ENCODE results near the gene SNX30. TPM values are rescaled to one million over a fixed set of nuclear protein-coding genes. Genes with fewer than 3 reads are reported as not detected.

SNX30 gene
- polyA plus RNA-seq, 12 donors, result 8.9 to 17.5 (median 10.6) TPM; not detected in 1

DNA sequence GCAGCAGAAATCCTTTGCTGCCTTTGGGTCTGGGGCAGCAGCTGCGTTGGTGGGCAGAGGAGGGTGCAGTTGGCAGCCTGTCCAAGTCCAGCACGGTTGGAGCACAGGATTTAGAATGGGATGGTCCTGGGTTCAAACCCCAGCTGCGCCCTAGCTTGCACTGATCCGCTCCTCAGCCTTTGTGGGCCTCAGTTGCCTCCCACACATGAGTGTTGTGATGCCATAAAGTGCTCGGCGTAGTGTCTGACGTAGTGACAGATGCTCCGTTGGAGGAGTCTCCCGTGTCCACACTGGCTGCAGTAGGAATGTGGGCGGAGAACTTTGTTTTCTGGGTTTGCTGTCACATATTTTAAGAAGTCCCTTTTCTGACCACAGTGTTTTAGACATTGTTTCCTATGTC, 104.1 kb downstream of the SNX30 start:
- DNase-seq, result no peak

DNA sequence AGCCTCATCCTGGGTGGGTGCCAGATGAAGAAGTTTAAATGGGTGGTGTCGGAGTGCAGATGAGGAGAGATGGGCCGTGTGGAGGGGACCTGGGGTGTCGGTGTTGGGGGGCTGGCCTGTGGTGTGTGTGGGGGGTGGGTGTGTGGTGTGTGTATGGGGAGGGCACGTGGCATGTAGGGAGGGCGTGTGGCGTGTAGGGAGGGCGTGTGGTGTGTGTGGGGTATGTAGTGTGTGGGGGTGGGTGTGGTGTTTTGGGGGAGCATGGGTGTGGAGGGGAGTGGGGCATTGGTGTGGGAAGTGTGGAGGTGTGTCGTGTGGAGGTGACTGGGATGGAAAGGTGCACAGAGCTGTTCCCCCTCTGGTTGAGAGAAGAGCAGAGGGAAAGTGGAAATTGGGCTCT, 105.6 kb downstream of the SNX30 start:
- DNase-seq, result no peak

DNA sequence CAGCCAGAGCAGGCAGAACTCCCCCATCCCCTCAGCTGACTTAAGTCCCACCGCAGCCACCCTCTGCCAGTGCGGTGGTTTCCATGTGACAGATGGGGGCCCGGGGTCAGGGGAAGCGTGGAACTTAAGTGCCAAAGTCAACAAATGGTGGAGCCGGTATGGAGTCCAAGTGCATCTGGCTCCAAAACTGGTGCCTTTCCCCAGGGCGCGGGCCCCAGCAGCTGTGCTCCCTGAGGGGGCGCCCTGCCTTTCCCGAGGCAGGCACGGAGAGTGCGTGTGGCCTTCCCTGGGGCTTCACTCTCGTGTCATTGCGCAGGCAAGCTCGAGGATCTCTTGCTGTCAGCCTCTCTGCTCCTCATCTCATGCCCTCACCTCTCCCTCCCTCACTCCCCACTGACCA, 106.3 kb downstream of the SNX30 start:
- no peak for DNase-seq

DNA sequence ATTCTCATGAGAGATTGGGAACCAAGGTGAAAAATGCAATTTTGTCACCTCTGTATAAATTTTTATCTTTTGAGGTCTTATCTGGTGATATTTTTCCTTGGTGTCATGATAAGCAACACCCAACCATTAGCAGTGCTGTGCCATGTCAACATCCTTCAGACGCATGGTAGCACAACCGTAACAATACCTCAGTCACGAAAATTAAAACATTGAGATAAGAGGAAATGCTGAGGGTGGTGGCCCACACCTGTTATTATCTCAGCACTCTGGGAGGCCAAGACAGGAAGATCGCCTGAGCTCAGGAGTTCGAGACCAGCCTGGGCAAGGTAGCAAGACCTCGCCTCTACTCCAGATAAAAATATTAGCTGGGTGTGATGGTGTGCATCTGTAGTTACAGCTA, 107.4 kb downstream of the SNX30 start:
- DNase-seq, result no peak

DNA sequence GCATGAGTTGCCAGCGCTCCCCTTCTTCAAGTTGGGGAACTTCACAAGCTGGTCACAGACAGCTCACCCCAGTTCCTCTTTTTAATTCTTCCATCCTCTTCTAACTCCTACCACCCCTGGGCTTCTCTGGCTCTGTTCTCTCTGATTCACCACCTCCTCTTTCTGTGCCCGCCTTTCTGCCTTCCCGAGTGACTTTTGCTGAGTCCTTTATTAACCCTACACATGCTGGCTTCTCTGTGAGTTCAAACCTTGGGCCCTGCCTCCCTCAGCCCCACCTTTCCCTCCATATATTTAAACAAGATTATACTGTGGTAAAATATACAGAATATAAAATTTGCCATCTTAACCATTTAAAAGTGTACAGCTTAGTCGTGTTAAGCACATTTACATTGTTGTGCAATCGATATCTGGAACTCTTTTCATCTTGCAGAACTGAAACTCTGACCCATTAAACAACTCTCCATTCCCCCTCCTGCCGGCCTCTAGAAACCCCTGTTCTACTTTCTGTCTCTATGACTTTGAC, 108.1 kb downstream of the SNX30 start:
- no peak for DNase-seq

DNA sequence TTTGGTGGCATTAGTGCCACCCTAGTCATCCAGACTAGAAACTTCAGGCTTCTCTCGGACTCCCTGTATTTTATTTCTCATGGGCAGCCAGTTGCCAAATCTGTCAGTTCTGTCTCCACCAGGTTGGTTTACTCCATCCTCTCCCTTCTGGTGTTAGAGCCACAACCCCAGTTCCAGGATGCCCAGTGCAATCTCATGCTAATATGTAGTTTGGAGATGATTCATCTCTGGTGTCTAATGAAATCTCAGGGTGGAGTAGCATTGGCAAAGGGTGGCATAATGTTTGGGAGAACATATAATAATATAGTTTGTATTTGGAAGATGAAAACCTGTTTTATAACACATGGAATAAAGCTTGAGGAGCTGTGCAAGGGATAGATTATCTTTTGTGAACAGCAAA, 109.9 kb downstream of the SNX30 start:
- no peak for DNase-seq

DNA sequence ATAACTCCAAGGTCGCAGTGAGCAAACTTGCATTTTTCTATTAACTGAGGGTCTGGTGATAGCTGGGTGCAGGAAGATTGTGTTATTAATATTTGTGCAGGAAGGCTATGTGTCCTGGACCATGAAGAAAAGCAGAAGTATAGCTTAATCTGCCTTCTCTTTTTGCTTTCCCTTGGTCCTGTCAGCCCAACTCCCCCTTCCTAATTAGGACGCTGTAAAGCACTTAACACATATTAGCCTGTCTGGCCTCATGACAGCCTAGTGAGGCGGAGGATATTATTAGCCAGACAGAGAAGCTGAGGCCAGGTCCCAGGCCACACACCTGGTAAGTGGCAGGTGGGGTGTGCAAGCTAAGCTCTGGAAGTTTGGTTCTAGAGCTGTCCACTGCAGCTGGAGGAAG, 110.6 kb downstream of the SNX30 start:
- DNase-seq, result no peak

DNA sequence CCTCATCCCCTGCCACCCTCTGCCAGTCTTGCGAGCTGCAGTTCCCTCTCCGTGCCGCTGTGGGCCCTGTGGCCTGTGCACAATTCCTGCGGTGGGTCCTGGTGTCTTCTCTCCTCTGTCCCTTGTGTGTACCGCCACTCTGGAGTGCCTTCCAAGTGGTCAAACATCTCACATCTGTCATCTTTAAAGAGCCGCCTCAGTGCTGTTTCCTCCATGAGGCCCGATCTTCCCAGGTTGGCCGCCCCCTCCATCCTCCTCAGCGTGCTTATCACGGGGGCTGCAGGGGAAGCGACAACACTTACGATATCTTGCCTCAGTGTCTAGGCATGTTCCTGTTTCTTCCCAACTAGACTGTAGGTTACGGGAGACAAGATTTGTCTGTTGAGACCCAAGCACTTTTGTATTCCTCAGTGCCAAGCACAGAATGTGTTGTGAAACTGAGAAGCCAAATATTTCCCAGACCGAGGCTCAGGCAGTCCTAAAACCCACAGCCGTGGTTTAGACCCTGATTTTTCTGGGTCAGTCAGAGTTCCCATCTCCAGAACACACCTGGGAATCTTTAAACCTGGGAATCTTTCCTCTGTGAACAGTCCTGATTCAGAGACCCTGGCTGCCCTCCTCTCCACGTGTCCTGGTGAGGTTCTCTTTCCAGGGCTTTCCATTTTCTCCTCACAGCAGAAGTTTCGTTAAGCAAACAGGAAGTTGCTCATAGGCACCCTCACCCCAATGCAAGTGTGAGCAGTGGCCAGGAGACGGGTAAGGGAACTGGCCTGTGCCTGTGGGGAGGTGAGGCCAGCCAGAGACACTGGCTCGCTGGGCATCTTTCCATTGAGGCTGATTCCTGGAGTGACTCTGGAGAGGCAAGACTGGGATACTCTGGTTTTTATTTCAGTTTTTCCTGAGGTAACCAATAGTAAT, 111.3 kb downstream of the SNX30 start:
- no peak for DNase-seq

DNA sequence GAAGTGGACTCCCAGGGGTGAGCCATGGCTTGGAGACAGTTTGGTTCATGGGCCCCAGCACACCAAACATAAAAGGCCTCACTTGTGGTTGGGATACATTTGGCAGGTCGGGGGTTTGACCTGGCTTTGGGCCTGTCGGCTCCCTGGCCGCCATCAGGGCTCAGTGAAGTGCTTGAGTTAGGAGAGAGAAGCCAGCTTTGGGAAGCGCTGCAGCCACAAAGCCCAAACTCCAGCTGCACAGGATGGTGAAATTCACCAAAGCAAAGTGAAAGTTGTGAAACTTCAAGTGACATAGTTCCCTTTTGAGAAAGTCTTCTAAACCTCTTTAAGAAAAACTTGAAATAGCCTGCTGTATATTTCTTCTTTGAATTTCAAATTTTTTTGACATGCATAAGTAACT, 112.7 kb downstream of the SNX30 start:
- DNase-seq, result no peak

DNA sequence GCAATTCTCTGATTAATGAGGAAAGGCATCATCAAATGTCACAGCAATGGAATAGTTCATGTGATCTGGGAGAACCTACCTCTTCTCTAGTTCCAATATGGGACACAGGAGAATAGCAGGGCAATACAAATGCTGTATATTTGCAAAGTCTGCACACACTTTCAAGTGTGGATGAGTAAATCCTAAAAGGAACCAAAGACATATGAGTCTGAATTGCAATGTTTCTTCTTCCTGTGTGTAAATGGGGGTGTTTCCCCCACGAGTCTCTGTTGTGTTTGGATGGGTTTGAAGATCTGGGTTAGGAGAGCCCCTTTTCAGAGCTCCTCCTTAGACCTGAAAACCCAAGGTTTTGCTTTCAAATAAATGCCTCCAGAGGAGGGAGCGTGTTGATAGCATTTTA, 113.2 kb downstream of the SNX30 start:
- no peak for DNase-seq

DNA sequence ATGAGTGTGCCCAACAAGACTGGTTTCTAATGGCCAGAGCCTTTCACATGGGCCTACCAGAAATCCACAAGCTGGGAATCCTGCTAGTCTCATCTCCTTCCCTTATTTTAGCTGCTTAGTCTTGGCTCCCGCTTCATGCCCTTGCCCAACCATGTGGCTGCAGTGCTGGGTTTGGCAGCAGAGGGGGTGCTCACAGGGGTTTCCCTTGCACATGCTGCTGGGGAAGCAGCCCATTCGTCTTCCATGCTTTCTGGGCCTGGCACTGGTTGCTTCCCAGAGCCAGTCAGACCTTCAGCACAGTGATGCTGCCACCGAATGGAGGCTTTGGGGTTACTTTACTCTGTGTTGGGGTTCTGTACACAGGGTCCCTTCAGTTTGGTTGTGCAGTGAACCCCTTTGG, 113.8 kb downstream of the SNX30 start:
- DNase-seq, result no peak

DNA sequence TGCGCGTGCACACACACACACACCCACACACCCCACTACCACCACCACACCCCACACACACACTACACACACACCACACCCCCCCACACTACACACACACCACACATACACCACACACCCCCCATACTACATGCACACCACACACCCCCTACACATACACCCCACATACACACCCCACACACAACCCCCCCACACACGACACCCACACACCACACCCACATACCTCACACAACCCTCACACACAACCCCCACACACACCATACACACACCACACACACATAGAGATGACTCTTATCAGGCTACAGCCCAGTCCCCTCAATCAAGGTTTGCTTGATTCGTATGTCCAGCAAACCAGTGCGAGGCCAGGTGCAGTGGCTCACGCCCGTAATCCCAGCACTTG, 114.4 kb downstream of the SNX30 start:
- no peak for DNase-seq

DNA sequence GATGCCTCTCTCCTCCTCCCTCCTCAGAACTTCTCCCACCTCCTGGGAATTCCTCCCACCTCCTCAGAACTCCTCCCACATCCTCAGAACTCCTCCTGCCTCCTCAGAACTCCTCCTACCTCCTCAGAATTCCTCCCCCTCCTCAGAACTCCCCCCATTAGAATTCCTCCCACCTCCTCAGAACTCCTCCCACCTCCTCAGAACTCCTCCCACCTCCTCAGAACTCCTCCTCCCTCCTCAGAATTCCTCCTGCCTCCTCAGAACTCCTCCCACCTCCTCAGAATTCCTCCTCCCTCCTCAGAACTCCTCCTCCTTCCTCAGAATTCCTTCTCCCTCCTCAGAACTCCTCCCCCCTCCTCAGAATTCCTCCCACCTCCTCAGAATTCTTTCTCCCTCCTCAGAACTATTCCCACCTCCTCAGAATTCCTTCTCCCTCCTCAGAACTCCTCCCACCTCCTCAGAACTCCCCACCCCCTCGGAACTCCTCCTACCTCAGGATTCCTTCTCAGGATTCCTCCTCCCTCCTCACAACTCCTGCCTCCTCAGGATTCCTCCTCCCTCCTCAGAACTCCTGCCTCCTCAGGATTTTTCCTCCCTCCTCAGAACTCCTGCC, 116.2 kb downstream of the SNX30 start:
- no peak for DNase-seq

DNA sequence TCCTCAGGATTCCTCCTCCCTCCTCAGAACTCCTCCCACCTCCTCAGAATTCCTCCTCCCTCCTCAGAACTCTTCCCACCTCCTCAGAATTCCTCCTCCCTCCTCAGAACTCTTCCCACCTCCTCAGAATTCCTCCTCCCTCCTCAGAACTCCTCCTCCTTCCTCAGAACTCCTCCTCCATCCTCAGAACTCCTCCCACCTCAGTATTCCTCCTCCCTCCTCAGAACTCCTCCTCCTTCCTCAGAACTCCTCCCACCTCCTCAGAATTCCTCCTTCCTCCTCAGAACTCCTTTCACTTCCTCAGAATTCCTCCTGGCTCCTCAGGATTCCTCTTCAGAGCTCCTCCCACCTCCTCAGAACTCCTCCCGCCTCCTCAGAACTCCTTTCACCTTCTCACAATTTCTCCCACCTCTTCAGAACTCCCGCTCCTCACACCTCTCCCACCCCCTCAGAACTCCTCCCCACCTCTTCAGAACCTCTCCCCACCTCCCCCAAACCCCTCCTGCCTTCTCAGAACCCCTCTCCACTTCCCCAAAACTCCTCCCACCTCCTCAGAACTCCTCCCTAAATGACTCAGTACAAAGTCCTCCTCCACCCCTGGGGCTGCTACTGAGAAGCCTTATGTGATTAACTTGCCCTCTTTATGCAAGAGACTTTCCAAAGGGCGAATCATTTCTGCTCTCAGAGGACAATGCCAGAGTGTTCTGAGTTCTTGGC, 116.9 kb downstream of the SNX30 start:
- DNase-seq, result no peak

DNA sequence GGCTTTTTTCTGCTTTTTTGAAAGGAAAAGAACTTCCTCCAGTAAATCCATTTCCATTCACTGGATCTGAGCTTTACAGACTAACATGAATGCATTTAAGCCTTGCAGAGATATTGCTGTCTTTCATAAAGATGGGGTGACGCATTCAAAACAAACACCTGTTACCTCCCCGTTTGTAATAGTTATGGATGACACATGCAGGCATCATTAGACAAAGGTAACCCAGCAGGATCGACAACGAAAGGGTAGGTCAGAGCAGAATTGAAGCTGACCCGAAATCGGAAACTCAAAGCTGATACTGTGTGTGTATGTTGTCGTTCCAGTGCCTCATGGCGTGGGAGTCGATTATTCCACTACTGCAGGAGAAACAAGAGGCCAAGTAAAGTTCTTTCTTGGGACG, 117.9 kb downstream of the SNX30 start:
- DNase-seq, result no peak

DNA sequence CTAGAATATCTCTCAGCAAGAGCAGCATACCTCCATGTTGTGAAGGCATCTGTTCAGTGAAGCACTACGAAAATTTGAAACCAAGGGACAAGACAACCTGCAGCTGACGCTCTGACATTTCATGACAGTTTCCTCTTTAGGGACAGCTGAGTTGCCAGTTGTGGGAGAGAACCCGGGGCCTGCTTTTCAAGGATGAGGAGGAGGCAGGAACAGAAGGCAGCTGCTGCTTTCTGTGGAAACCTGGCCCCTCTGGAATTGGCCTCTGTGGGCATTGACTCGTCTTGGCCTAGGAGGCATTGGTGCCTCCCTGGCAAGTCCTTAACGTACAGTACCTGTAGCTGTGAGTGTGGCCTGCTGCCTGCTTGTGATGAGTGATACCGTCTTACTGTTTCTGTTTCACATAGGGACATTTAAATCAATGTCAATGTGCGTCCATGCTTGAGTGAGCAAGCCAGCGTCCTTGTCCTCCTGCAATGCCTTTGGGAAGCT, 118.5 kb downstream of the SNX30 start:
- DNase-seq, result no peak

DNA sequence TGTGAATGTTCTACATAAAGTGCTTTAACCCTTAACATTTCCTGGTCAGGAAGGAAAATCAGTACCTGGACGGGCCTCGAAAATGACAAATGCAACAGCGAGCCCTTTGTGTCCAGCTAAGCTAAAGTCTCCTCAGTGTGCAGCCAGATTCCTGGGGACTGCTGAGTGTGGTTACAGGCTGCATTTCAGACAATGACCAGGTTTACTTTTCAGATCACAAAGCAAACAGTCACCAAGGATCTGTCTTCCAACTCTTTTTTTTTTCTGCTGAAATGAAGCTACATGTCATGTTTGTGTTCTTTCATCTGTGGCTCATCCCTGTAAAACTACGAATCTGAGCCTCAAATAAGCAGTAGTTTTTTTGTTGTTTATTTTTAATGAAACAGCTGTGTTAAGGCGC, 119.4 kb downstream of the SNX30 start:
- DNase-seq, result no peak

DNA sequence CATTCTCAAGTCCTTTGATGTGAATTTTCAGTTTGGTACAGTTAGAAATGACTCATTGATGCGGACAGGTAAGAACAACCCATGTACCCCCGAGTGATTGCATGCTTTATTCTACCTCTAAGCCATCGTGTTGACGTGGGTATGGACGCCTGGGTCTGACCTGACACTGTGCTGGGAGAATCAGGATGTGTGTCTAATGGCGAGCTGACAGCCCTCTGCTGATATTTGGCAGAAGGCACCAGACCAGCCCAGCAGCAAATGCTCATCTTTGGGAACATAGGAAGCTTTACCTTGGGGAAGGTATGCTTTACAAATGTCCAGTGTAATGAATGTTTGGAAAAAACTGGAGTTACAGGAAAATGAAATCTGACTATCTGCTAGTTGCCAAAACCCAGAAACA, 120.0 kb downstream of the SNX30 start:
- DNase-seq, result no peak

DNA sequence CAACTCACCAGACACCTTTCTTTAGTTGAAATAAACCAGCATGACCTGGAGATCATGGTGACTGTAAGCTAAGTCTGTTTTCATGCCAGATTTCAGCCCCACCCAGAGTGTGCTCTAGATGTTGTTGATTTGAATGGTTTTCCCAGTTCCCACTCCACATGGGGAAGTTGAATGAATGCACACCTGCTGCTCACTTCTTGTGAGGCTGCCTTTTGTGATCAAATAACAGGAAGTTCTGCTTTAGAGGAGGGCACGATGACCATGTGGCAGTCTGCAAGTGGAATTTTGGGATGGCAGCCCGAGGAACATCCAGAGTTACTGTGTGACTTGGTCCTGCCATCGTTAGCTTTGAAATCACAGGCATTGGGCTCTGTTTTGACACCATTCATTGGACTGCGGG, 121.5 kb downstream of the SNX30 start:
- no peak for DNase-seq

DNA sequence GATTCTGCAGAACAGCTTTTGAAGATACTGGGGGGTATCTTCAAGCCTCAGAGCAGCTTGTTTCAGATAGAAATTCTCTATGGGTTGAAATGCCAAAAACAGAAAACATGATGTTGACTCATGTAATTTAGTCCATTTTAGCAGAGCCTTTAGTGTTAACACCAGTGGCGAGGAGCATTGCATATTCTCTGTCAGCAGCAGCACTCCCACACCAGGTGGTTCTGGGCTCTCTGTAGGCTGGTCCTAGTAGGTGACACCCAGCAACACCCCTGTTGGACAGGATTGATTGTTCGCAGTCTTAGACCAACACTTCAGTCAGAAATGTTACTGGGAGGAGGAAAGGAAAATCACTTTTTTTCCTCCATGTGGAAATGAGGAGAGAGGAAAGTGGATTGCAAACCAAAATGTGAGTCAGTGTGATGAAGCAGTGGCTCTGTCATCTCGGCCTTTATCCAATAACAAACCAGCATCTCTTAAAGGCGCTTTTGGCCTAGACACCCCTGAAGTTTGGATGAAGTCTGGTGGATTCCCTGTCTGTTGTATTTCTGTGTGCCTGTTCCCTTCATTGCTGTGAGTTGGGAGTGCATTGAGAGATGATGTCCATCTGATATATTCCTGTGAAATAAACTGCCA, 123.3 kb downstream of the SNX30 start:
- DNase-seq, result no peak

DNA sequence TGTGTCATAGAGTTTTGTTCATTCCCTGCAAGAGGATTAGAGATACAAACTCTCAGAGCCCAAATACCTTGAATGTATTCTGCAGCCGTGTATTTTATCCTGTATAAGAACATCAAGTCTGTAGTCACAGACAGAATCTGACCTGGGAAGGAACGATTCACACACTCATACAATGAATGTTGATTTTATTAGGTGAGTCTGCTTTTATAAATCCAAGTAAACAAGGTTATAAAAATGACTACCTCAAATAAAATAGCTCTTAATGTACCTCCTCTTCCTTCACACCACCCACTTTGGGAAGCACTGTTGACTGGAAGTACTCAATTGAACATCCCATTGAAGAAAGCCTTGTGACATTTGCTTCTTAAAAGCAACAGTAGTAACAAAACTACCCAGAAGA, 128.2 kb downstream of the SNX30 start:
- no peak for DNase-seq

DNA sequence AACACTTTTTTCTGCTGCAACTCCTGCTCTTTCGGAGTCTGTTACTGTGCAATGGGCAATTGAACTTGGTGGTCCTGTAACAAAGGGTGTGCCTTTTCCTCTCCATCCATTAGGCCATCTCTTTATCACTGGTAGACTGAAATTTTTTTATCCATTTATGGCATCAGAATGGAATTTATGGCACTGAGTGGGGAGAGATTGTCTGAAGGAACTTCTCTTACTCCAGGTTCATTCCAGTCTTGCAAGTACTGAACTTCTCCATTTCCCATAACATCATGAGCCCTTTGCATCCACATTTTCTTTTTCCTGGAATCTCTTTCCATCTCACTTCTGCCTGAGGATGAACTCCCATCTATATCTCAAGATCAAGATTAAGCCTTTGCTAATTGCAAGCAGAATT, 130.1 kb downstream of the SNX30 start:
- no peak for DNase-seq
